Prostate gland (tissue), 2 donors: ENCODE results near the gene CRYL1. TPM values are rescaled to one million over a fixed set of nuclear protein-coding genes. Genes with fewer than 3 reads are reported as not detected.

ENCODE experiments used
- DNase-seq: peaks from one replicate; pipeline ENCODE4 v3.0.0-alpha.2; 2019; ENCODE audit warnings: low spot score
- H3K27ac ChIP-seq, 2 donors: fragments of 200-600 bp; sonication (generic); 2 replicates each; pipeline ENCODE4 v1.5.1; 2017 to 2019
- H3K27me3 ChIP-seq: fragments of 200-600 bp; sonication (generic); replicated peaks from 2 replicates; pipeline ENCODE4 v1.5.1; 2019; ENCODE audit not compliant: insufficient read depth
- H3K36me3 ChIP-seq, 2 donors: fragments of 200-600 bp; sonication (generic); 1 replicate in 1 of 2; 2 replicates in 1 of 2; pipeline versions ENCODE4 v1.5.1 to v1.8.1; 2017 to 2019
- H3K4me1 ChIP-seq: fragments of 200-600 bp; sonication (generic); replicated peaks from 2 replicates; pipeline ENCODE4 v1.5.1; 2019
- H3K4me3 ChIP-seq, 2 donors: fragments of 200-600 bp; sonication (generic); 2 replicates each; pipeline ENCODE4 v1.5.1; 2017 to 2019
- H3K9me3 ChIP-seq: fragments of 200-600 bp; sonication (generic); 2 replicates; pipeline ENCODE4 v1.5.1; 2017
- POLR2A ChIP-seq: fragments of 450-650 bp; IDR thresholded peaks from one replicate; pipeline ENCODE4 v1.6.1; 2016; ENCODE audit warnings: antibody characterized with exemption, mild to moderate bottlenecking
- POLR2AphosphoS5 ChIP-seq: sonication (generic); formaldehyde crosslinking; IDR thresholded peaks from one replicate; pipeline ENCODE4 v1.6.1; 2017; ENCODE audit warnings: antibody characterized with exemption
- WGBS: methylation state at CpG from one replicate; pipeline ENCODE4 v1.1.5; 2018; 5-methylcytosine and 5-hydroxymethylcytosine counted together
- intact Hi-C: fragments of 100-400 bp; cut with DNase I; formaldehyde crosslinking; loops from one replicate; pipeline ENCODE4 v1.14.2; 2022
- total RNA-seq, 2 donors: library from RNA; depleted of rRNA; stranded (reverse); fragments of >200 nt; gene quantifications; one replicate each; pipeline ENCODE4 v1.1.0, GENCODE V29; 2016
- TF ChIP-seq, protein P1 (sequence below), 4 experiments: fragments of 200-600 bp in 2 of 4; fragments of 450-650 bp in 2 of 4; sonication (generic) in 2 of 4; IDR thresholded peaks; 1 replicate in 3 of 4; 2 replicates in 1 of 4; pipeline ENCODE4 v1.5.1; 2016 to 2019; ENCODE audit warnings: antibody characterized with exemption in 4 of 4, mild to moderate bottlenecking in 2 of 4, moderate library complexity in 2 of 4

Gene CRYL1
- total RNA-seq, 2 donors from 2014 or later = 35.3 to 75.5 TPM

DNA sequence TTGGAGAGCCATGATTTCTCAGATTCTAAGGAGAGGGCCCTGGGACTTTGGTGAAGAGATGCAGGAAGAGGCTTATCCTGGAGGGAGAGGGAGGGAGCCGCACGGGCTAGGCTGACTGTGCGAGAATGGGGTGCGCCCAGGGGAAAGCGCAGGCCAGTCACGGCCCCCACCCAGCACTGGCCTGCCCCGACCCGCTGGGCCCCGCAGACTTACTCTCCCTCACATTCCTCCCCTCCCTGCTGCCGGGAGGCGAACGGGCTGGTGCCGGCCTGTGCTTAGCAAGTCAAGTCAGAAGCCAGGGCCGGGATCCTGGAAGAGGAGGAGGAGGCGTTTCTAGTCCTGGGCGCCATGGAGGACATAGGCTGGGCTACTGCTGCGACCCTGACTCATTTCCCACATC, 120.0 kb downstream of the CRYL1 start:
- Histone ChIP-seq H3K9me3 (no peaks in the 10 kb centered on the region), H3K27ac (no peak overlapping the region), H3K4me1 (no peaks in the 10 kb centered on the region), H3K36me3 (no peaks in the 10 kb centered on the region), H3K27me3 (no peaks in the 10 kb centered on the region), H3K4me3 (no peak overlapping the region)
- WGBS = 64% methylated on average over 17 of the region's 17 CpGs
- DNase-seq = no peak
- intact Hi-C loops = no loop called here
- TF ChIP-seq, protein P1, sequence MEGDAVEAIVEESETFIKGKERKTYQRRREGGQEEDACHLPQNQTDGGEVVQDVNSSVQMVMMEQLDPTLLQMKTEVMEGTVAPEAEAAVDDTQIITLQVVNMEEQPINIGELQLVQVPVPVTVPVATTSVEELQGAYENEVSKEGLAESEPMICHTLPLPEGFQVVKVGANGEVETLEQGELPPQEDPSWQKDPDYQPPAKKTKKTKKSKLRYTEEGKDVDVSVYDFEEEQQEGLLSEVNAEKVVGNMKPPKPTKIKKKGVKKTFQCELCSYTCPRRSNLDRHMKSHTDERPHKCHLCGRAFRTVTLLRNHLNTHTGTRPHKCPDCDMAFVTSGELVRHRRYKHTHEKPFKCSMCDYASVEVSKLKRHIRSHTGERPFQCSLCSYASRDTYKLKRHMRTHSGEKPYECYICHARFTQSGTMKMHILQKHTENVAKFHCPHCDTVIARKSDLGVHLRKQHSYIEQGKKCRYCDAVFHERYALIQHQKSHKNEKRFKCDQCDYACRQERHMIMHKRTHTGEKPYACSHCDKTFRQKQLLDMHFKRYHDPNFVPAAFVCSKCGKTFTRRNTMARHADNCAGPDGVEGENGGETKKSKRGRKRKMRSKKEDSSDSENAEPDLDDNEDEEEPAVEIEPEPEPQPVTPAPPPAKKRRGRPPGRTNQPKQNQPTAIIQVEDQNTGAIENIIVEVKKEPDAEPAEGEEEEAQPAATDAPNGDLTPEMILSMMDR (IDR thresholded peaks at IDR 0.05) = no peak
- no peak for TF ChIP-seq POLR2A
- TF ChIP-seq POLR2AphosphoS5 = no peak

DNA sequence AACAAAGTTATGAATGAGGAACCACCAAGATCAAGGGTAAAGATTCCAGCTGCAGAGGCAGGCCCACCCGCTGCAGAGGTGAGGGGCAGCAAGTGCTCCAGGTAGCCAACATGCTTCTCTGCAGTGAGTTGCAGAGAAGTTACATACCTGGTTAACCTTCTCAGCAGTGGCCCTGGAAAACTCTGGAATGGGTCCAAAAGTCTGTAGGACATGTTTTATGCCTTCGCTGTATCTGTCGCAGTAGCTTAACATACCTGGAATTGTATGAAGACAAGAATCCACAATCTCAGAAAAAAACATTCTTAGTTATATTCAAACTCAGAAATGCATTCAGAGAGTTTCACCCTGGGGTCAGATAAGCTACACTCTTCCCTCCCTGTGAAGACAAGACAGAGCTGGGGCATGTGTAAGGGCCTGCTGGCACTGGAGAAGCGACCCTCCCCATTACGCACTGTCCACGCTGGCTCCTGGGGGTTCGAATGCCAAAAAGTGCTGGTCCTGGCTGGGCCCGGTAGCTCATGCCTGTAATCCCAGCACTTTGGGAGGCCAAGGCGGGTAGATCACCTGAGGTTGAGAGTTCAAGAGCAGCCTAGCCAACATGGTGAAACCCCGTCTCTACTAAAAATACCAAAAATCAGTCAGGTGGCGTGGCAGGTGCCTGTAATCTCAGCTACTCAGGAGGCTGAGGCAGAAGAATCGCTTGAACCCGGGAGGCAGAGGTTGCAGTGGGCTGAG, 121.0 kb downstream of the CRYL1 start:
- TF ChIP-seq, protein P1 (IDR thresholded peaks at IDR 0.05) = no peak
- TF ChIP-seq POLR2A (no peak), POLR2AphosphoS5 (no peak)
- Histone ChIP-seq H3K27me3 (no peaks in the 10 kb centered on the region), H3K4me3 (no peak overlapping the region), H3K36me3 (no peaks in the 10 kb centered on the region), H3K9me3 (no peaks in the 10 kb centered on the region), H3K27ac (no peak overlapping the region), H3K4me1 (no peaks in the 10 kb centered on the region)
- DNase-seq = no peak
- 93% methylated on average over 13 of the region's 13 CpGs for WGBS
- intact Hi-C loops = no loop called here

DNA sequence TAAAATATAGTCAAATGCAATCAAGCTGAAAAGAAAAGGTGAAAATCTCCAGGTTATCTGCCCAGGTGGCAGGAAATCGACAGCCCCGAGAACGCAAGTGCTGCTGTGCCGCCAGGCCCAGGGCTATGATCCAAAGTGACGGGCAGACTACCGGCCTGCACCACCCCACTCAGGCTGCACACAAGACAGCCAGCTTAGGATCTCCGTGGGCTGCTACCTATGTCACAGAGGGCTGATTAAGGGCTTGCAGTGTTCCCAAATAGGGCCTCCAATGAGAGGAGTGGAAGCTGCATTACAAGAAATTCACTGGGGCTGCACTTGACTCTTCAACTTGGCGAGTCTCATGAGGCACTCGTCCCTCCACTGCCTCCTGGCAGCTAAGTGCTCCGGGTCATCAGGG, 121.8 kb downstream of the CRYL1 start:
- no peaks in the 10 kb centered on the region for H3K9me3 ChIP-seq
- no peaks in the 10 kb centered on the region for H3K36me3 ChIP-seq
- no peak overlapping the region for H3K4me3 ChIP-seq
- TF ChIP-seq, protein P1 (IDR thresholded peaks at IDR 0.05) = no peak
- TF ChIP-seq POLR2A = no peak
- no peak for TF ChIP-seq POLR2AphosphoS5
- DNase-seq = no peak
- H3K27me3 ChIP-seq = no peaks in the 10 kb centered on the region
- no peak overlapping the region for H3K27ac ChIP-seq
- WGBS = 89% methylated on average over 10 of the region's 10 CpGs
- intact Hi-C loops = no loop called here
- H3K4me1 ChIP-seq = no peaks in the 10 kb centered on the region

DNA sequence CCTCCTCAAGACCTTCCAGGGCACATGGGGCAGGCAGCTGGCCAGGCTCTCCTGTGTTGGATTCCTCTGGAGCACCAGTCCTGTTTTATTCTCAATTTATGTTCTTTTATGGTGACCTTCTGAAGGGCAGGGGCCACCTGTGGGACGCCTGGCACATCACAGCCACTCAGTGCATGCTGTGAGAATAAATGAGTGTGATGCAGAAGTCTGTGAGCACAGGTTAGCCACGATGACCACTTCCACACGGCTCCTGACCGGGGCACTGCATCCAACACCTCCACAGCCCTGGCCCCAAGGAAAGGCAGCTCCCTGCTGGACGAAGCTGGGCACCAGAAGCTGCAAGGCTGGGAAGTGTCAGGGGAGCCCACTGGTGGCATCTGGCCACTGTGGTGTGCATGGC, 122.8 kb downstream of the CRYL1 start:
- H3K4me3 ChIP-seq = no peak overlapping the region
- no peak overlapping the region for H3K27ac ChIP-seq
- no peaks in the 10 kb centered on the region for H3K4me1 ChIP-seq
- no peaks in the 10 kb centered on the region for H3K9me3 ChIP-seq
- intact Hi-C loops = no loop called here
- H3K36me3 ChIP-seq = no peaks in the 10 kb centered on the region
- 95% methylated on average over 5 of the region's 5 CpGs for WGBS
- no peak for DNase-seq
- no peak for TF ChIP-seq POLR2A
- TF ChIP-seq, protein P1 (IDR thresholded peaks at IDR 0.05) = no peak
- no peak for TF ChIP-seq POLR2AphosphoS5
- no peaks in the 10 kb centered on the region for H3K27me3 ChIP-seq
